Skeletal muscle satellite cell (primary cell): ENCODE results near the gene RUFY3.

Experiments used
- H3K27me3 ChIP-seq: 2 replicates; pipeline ENCODE4 v1.7.0; 2013; ENCODE audit warnings: low read length; ENCODE audit not compliant: control insufficient read depth, insufficient read depth
- H3K36me3 ChIP-seq: 2 replicates; pipeline ENCODE4 v1.7.0; 2013; ENCODE audit warnings: mild to moderate bottlenecking, control low read depth, low read length; ENCODE audit not compliant: insufficient read depth
- H3K4me1 ChIP-seq: 2 replicates; pipeline ENCODE4 v1.7.0; 2013; ENCODE audit warnings: low read length; ENCODE audit not compliant: control insufficient read depth, insufficient read depth
- H3K4me2 ChIP-seq: 2 replicates; pipeline ENCODE4 v1.7.0; 2013; ENCODE audit warnings: mild to moderate bottlenecking, low read length
- H3K4me3 ChIP-seq: 2 replicates; pipeline ENCODE4 v1.7.0; 2013; ENCODE audit warnings: low read length
- H3K9ac ChIP-seq: 2 replicates; pipeline ENCODE4 v1.7.0; 2013; ENCODE audit warnings: mild to moderate bottlenecking, low read depth, low read length, moderate library complexity
- H3K9me3 ChIP-seq: replicated peaks from 2 replicates; pipeline ENCODE4 v1.7.0; 2013; ENCODE audit warnings: mild to moderate bottlenecking, control low read depth, low read length

RUFY3 gene

GRCh38 chr4:70801265-70801809, 79.6 kb downstream of the RUFY3 start:
- no peaks in the 10 kb centered on the region for H3K27me3 ChIP-seq
- no peak overlapping the region for H3K9ac ChIP-seq
- H3K9me3 ChIP-seq = no peaks in the 10 kb centered on the region
- peaks cover 14% of the 10 kb centered on the region for H3K36me3 ChIP-seq
- H3K4me3 ChIP-seq = no peak overlapping the region
- no peaks in the 10 kb centered on the region for H3K4me1 ChIP-seq
- no peak overlapping the region for H3K4me2 ChIP-seq

DNA sequence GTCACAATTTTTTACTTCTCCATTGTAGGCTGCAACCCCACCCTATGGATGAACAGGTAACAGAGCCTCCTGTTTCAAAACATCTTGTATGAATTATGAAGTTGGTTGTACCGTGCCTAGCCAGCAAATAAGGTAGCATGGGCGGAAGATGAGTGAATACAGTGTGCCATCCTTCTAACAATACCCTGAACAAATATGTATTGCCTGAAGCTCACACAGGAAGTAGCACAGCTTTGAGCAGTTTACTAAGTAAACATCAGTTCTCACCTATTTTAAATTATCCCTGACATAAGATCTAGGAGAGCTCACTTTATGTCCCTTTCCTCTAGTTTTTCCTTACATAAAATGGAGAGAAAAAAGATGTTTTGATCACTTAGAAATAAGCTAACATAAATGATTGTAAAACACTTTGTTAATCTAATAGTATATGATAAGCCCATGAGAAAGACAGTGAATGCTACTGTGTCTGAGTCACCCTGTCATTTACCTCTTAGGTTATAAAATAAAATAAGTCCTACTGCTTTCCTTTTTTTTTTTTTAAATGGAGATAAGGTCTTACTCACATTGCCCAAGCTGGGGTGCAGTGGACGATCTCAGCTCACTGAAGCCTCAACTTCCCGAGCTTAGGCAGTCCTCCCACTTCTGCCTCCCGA, 81.3 kb downstream of the RUFY3 start:
- H3K9ac ChIP-seq = no peak overlapping the region
- no peaks in the 10 kb centered on the region for H3K4me1 ChIP-seq
- H3K9me3 ChIP-seq = no peaks in the 10 kb centered on the region
- H3K4me3 ChIP-seq = no peak overlapping the region
- H3K27me3 ChIP-seq = no peaks in the 10 kb centered on the region
- H3K4me2 ChIP-seq = no peak overlapping the region
- peaks cover 18% of the 10 kb centered on the region for H3K36me3 ChIP-seq

DNA sequence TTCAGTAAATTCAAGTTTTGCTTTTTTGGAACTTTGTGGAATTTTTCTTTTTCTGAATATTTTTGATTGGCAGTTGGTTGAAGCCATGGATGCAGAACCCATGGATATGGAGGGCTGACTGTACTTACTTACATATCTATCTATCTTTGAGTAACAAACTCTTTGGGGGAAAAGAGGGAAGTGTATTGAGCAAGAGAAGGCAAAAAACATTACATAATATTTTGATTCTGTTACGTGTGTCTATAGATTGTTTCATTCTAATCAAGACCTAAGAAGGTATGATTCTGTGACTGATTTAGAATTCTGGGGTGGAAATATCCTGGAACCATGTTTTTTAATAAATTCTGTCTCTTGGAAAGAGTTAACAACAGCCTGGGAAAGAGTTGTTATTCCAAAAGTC, 86.4 kb downstream of the RUFY3 start:
- H3K4me3 ChIP-seq = no peak overlapping the region
- no peaks in the 10 kb centered on the region for H3K9me3 ChIP-seq
- H3K4me1 ChIP-seq = no peaks in the 10 kb centered on the region
- peaks cover 4% of the 10 kb centered on the region for H3K36me3 ChIP-seq
- H3K4me2 ChIP-seq = no peak overlapping the region
- H3K9ac ChIP-seq = no peak overlapping the region
- no peaks in the 10 kb centered on the region for H3K27me3 ChIP-seq

GRCh38 chr4:70815370-70815769, 93.6 kb downstream of the RUFY3 start:
- Histone ChIP-seq H3K4me3 (no peak overlapping the region), H3K9me3 (no peaks in the 10 kb centered on the region), H3K4me2 (no peak overlapping the region), H3K9ac (no peak overlapping the region), H3K27me3 (no peaks in the 10 kb centered on the region), H3K36me3 (peaks cover 27% of the 10 kb centered on the region), H3K4me1 (no peaks in the 10 kb centered on the region)

GRCh38 chr4:70816894-70817293, 95.1 kb downstream of the RUFY3 start:
- Histone ChIP-seq H3K4me1 (no peaks in the 10 kb centered on the region), H3K4me2 (no peak overlapping the region), H3K36me3 (peaks cover 37% of the 10 kb centered on the region), H3K4me3 (no peak overlapping the region), H3K27me3 (no peaks in the 10 kb centered on the region), H3K9ac (no peak overlapping the region), H3K9me3 (no peaks in the 10 kb centered on the region)

GRCh38 chr4:70818173-70818855, 96.5 kb downstream of the RUFY3 start:
- no peak overlapping the region for H3K9ac ChIP-seq
- H3K9me3 ChIP-seq = no peaks in the 10 kb centered on the region
- no peak overlapping the region for H3K4me2 ChIP-seq
- peaks cover 44% of the 10 kb centered on the region for H3K36me3 ChIP-seq
- H3K4me1 ChIP-seq = no peaks in the 10 kb centered on the region
- H3K4me3 ChIP-seq = no peak overlapping the region
- H3K27me3 ChIP-seq = no peaks in the 10 kb centered on the region

GRCh38 chr4:70818921-70819320, 97.2 kb downstream of the RUFY3 start:
- no peak overlapping the region for H3K4me3 ChIP-seq
- H3K27me3 ChIP-seq = no peaks in the 10 kb centered on the region
- peaks cover 46% of the 10 kb centered on the region for H3K36me3 ChIP-seq
- no peaks in the 10 kb centered on the region for H3K4me1 ChIP-seq
- H3K9ac ChIP-seq = no peak overlapping the region
- H3K4me2 ChIP-seq = no peak overlapping the region
- H3K9me3 ChIP-seq = no peaks in the 10 kb centered on the region

DNA sequence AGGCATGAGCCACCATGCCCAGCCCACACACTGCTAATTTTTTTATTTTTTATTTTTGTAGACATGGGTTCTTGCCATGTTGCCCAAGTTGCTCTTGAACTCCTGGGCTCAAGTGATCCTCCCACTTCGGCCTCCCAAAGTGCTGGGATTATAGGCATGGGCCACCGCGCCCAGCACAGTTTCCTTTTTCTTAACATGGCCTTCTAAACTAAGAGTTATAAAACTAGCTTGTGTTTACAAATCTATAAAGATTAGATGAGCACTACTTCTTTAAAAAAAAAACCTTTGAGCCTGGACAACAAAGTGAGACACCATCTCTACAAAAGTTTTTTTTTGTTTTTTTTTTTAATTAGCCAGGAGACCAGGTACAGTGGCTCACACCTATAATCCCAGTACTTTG, 107.3 kb downstream of the RUFY3 start:
- H3K4me1 ChIP-seq = peaks cover 3% of the 10 kb centered on the region
- no peak overlapping the region for H3K4me3 ChIP-seq
- no peak overlapping the region for H3K9ac ChIP-seq
- H3K4me2 ChIP-seq = no peak overlapping the region
- peaks cover 84% of the 10 kb centered on the region for H3K36me3 ChIP-seq
- H3K27me3 ChIP-seq = no peaks in the 10 kb centered on the region
- no peaks in the 10 kb centered on the region for H3K9me3 ChIP-seq

GRCh38 chr4:70829492-70829891, 107.7 kb downstream of the RUFY3 start:
- Histone ChIP-seq H3K4me2 (no peak overlapping the region), H3K36me3 (peaks cover 79% of the 10 kb centered on the region), H3K4me1 (peaks cover 3% of the 10 kb centered on the region), H3K27me3 (no peaks in the 10 kb centered on the region), H3K9ac (no peak overlapping the region), H3K4me3 (no peak overlapping the region), H3K9me3 (no peaks in the 10 kb centered on the region)

DNA sequence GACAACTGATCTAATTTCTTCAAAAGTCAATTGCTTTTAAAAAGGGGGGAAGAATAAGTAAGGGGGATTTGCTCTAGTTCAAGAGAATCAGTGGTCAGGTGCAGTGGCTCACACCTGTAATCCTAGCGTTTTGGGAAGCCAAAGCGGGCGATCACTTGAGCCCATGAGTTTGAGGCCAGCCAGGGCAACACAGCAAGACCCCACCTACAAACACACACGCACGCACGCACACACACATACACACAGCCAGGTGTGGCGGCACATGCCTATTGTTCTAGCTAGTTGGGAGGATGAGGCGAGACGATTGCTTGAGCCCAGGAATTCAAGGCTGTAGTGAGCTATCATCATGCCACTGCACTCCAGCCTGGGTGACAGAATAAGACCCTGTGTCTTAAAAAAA, 108.3 kb downstream of the RUFY3 start:
- Histone ChIP-seq H3K4me3 (no peak overlapping the region), H3K27me3 (no peaks in the 10 kb centered on the region), H3K4me2 (no peak overlapping the region), H3K36me3 (peaks cover 77% of the 10 kb centered on the region), H3K4me1 (peaks cover 3% of the 10 kb centered on the region), H3K9me3 (no peaks in the 10 kb centered on the region), H3K9ac (no peak overlapping the region)

GRCh38 chr4:70831293-70831692, 109.5 kb downstream of the RUFY3 start:
- no peak overlapping the region for H3K4me2 ChIP-seq
- H3K9me3 ChIP-seq = no peaks in the 10 kb centered on the region
- no peak overlapping the region for H3K9ac ChIP-seq
- no peak overlapping the region for H3K4me3 ChIP-seq
- peaks cover 69% of the 10 kb centered on the region for H3K36me3 ChIP-seq
- H3K4me1 ChIP-seq = peaks cover 3% of the 10 kb centered on the region
- H3K27me3 ChIP-seq = no peaks in the 10 kb centered on the region

DNA sequence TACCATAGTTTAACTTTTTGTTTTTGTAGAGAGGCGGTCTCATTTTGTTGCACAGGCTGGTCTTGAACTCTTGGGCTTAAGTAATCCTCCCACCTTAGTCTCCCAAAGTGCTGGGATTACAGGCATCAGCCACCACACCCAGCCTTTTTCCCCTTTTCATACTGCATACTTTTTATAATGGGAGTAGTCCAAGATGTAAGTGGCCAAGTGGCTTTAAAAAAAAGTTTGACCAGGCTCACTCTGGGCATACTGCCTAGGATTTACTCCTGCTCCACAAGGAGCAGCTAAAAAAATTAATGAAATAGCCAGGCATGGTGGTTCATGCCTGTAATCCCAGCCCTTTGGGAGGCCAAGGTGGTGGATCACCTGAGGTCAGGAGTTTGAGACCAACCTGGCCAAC, 111.9 kb downstream of the RUFY3 start:
- Histone ChIP-seq H3K9ac (no peak overlapping the region), H3K9me3 (no peaks in the 10 kb centered on the region), H3K4me2 (no peak overlapping the region), H3K27me3 (no peaks in the 10 kb centered on the region), H3K36me3 (peaks cover 51% of the 10 kb centered on the region), H3K4me1 (peaks cover 10% of the 10 kb centered on the region), H3K4me3 (no peak overlapping the region)
